SH-SY5Y (cell line): Measurements from ENCODE around the gene MGAT5.

Experiments used
- GATA2 ChIP-seq: IDR thresholded peaks from 2 replicates; pipeline ENCODE4 v1.6.1; 2011; ENCODE audit warnings: mild to moderate bottlenecking, low read depth, low read length
- GATA3 ChIP-seq: IDR thresholded peaks from 2 replicates; pipeline ENCODE4 v1.6.1; 2011; ENCODE audit warnings: low read depth, mild to moderate bottlenecking, low read length, moderate library complexity

The MGAT5 gene

GRCh38 chr2:134431838-134432434 lies 178.1 kb downstream of the MGAT5 start:
- no peak for TF ChIP-seq GATA3
- no peak for TF ChIP-seq GATA2

DNA sequence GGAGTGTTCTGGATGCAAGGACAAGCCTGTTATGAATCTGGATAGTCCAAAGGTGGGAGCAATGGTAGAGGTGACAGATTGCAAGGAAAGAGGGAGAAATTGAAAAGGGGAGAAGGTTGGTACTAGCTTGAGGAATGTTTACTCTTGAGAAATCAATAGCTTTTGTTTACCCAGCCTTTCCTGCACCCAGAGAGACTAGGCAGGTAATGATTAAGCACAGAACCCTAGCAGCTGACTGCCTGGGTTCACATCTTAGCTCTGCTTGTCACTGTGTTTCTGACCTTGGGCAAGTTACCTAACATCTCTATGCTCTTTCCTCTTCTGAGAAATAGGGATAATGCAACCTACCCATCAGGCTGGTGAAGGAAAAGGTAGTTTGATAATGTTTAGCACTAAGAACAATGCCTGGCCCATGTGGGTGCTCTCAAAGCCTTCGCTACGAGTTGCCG lies 178.6 kb downstream of the MGAT5 start:
- TF ChIP-seq GATA3: no peak
- no peak for TF ChIP-seq GATA2

GRCh38 chr2:134433469-134433868 lies 179.6 kb downstream of the MGAT5 start:
- TF ChIP-seq GATA3 (no peak), GATA2 (no peak)

- no peak for TF ChIP-seq GATA2
- no peak for TF ChIP-seq GATA3
These were observed 180.1 kb downstream of the MGAT5 start for GRCh38 chr2:134433979-134434378.

DNA sequence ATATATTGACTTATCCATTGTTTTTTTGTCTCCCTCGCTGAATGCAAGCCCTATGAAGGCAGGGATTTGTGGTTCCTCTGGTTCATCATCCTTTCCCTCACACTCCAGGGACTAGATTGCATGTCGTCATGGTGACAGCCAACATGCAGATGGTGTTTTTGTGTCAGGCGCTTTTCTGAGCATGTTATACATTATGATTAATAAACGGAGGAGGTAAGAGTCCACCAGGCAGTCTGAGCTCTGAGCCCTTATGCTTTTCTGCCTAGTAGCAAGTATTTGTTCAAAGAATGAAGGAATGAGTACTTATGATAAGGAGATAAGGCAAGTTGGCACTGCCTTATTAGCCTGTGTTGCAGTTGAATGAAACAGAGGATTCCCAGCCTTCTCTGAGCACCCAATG lies 181.6 kb downstream of the MGAT5 start:
- TF ChIP-seq GATA3 (no peak), GATA2 (no peak)

DNA sequence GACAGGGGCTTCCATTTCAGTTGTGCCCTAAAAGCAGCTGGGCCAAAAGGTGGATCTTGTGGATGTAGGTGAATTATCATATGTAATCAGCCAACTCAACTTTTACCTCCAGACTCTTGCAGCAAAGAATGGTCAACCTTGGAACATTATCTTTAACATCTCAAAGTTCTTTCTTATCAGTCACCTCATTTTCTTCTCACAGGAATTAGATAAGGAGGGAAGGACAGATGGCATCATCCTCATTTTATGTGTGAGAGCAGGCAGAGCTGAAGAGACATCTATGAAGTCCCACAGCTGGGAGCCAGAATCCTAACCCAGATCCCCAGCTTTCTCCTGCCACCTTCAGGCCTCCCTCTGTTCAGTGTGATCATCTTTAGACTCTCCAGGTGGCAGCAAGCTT lies 182.1 kb downstream of the MGAT5 start:
- TF ChIP-seq GATA2: no peak
- no peak for TF ChIP-seq GATA3

DNA sequence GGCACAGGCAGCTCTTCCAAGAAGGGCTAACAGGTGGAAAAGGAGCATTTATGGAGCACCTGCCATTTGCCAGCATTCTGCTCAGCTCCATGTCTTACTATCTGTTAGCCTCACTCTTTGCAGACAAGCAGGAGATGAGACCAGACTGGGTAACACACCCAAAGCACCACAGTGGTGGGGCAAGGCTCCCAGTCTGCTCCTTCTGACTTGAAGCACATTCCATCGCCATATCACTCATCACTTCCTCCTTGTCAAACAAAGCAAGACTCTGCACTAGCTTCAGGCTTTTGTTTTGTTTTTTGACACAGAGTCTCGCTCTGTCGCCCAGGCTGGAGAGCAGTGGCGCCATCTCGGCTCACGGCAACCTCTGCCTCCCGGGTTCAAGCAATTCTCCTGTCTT lies 182.8 kb downstream of the MGAT5 start:
- TF ChIP-seq GATA3: no peak
- TF ChIP-seq GATA2: no peak

DNA sequence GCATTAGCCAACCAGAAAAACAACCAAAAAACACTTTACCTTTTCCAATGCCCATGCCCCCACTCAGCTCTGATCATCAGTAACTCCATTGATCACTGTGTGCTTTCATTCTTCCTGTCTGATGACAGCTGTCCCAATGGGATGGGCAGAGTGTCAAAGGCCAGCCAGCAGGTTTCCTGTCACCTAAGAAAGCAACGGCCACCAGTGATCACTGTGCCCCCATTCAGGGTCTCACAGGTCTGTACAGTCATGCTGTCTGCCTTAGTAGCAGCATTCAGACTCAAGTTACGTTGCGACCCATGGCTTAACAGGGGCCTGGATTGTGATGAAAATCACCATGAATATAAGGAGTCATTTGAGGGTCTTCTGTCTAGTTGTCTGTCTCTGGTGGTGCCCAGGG lies 184.5 kb downstream of the MGAT5 start:
- no peak for TF ChIP-seq GATA2
- TF ChIP-seq GATA3: no peak

DNA sequence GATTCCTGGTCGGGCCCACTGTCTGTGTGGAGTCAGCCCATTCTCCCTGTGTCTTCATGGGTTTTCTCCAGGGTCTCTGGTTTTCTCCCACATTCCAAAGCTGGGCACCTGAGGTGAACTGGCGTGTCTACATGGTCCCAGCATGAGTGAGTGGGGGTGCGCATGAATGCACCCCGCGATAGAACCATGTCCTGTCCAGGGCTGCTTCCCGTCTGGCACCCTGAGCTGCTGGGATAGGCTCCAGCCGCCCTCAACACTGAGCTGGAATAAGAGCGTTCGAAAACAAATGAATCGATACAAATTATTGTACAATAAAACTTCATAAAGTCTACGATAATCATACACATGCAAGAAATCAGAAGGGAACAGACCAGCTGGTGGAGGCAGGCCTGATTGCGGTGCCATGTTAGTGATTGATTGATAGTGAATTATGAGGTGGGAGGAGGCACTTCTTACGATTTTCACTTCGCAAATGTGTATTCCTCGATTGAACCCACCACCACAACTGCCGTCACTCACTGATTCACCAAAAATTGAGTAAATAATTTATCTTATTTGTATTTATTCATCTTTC lies 186.6 kb downstream of the MGAT5 start:
- TF ChIP-seq GATA3 (no peak), GATA2 (no peak)

GRCh38 chr2:134441153-134441863 lies 187.4 kb downstream of the MGAT5 start:
- no peak for TF ChIP-seq GATA3
- TF ChIP-seq GATA2: no peak

DNA sequence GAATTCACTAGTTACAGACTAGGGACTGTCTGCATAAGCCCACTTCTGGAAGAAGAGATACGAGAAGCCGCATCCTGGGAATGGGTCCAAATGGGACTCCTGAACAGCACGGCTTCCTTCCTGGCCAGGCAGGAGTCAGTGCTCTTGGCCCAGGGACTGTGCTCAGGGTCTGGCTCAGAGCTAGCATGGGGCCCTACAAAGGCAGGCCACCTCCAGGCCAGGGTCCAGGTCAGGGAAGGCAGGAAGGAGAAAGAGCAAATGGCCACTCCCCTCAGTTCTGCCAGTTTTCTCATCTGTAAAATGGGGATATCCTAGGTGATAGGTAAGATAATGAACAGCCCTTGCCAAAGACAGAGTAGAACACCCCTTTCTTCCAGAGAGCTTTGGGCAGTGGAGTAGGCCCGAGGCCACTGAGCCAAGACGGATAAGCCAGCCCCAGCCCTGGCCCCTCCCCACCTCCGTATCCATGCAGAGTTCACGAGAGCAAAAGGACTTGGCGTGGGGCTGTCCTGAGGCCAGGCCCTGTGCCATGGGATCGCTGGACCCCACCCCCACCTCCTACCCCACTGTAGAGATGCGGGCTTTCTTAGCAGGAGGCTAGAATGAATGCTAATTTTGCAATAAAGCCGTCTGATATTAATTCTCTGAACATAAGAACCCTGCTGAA lies 190.1 kb downstream of the MGAT5 start:
- TF ChIP-seq GATA2: no peak
- no peak for TF ChIP-seq GATA3

- no peak for TF ChIP-seq GATA3
- no peak for TF ChIP-seq GATA2
These were observed 191.2 kb downstream of the MGAT5 start for GRCh38 chr2:134445116-134445515.

- TF ChIP-seq GATA2 (no peak), GATA3 (no peak)
These were observed 192.1 kb downstream of the MGAT5 start for GRCh38 chr2:134445985-134446382.

GRCh38 chr2:134446383-134447017 lies 192.6 kb downstream of the MGAT5 start:
- TF ChIP-seq GATA3 (no peak), GATA2 (no peak)

DNA sequence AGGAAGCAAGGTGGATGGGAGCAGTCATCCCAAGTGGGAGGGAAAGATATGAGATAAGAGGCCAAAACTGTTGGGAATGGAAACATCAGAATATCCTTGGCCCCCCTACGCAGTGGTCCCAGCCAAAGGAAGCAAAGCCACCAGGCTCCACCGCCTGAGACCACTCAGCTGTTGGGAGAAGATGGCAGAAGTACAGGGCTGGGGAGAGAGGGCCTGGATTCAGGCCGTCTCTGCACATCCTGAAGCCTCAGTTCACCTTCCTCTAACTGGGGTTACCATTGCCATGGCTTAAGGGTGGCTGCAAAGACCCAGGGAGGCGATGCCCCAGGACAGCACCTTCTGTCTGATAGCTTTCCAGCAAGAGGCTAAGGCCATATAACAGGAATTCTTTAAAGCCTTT lies 193.8 kb downstream of the MGAT5 start:
- TF ChIP-seq GATA3 (no peak), GATA2 (no peak)
